GM12878 (cell line): Measurements from ENCODE around the gene ZNF805. TPM values are rescaled to one million over a fixed set of nuclear protein-coding genes. Genes with fewer than 3 reads are reported as not detected.
A peak's percentile ranks its signal among the peaks of the same experiment; 100 is the strongest.

ENCODE experiments used
- BHLHE40 ChIP-seq, 2 experiments: fragments of 450-650 bp in 1 of 2; IDR thresholded peaks; 2 replicates each; pipeline ENCODE4 v1.6.1; 2011 to 2017; ENCODE audit warnings: low read depth in 2 of 2, borderline replicate concordance in 1 of 2, improper control_type of control experiment in 1 of 2, low read length in 1 of 2, mild to moderate bottlenecking in 1 of 2
- CREB1 ChIP-seq: IDR thresholded peaks from 2 replicates; pipeline ENCODE4 v1.6.1; 2012; ENCODE audit warnings: low read depth, mild to moderate bottlenecking, inconsistent platforms
- ETV6 ChIP-seq, 2 experiments: fragments of 450-650 bp in 1 of 2; IDR thresholded peaks in 1 of 2; conservative IDR thresholded peaks in 1 of 2; 2 replicates each; pipeline ENCODE4 v1.6.1; 2014; ENCODE audit warnings: antibody characterized with exemption in 1 of 2, borderline replicate concordance in 1 of 2, low read depth in 1 of 2, mild to moderate bottlenecking in 1 of 2, moderate library complexity in 1 of 2
- EZH2 ChIP-seq: IDR thresholded peaks from 2 replicates; pipeline ENCODE4 v1.6.1; 2012; ENCODE audit warnings: low read depth, mild to moderate bottlenecking, control low read depth, inconsistent platforms, low read length, borderline replicate concordance; ENCODE audit not compliant: control insufficient read depth
- FOXK2 ChIP-seq: fragments of 450-650 bp; IDR thresholded peaks from 2 replicates; pipeline ENCODE4 v1.6.1; 2017; ENCODE audit warnings: mild to moderate bottlenecking, moderate library complexity
- FOXM1 ChIP-seq: IDR thresholded peaks from 2 replicates; pipeline ENCODE4 v1.6.1; 2012; ENCODE audit warnings: low read depth, mild to moderate bottlenecking, inconsistent platforms, low read length, moderate library complexity
- GABPA ChIP-seq: IDR thresholded peaks from 2 replicates; pipeline ENCODE4 v1.6.1; 2014; ENCODE audit warnings: antibody characterized with exemption, low read depth, mild to moderate bottlenecking, inconsistent platforms
- IKZF2 ChIP-seq, 2 experiments: fragments of 450-650 bp; IDR thresholded peaks; 2 replicates each; pipeline ENCODE4 v1.6.1; 2017; ENCODE audit warnings: mild to moderate bottlenecking in 2 of 2, moderate library complexity in 2 of 2
- IRF4 ChIP-seq: IDR thresholded peaks from 2 replicates; pipeline ENCODE4 v1.6.1; 2011; ENCODE audit warnings: low read depth, low read length
- MYC ChIP-seq: IDR thresholded peaks from 2 replicates; pipeline ENCODE4 v1.6.1; 2011; ENCODE audit warnings: mild to moderate bottlenecking, low read length, moderate library complexity, inconsistent platforms; ENCODE audit not compliant: insufficient read depth, insufficient replicate concordance, insufficient read length, severe bottlenecking
- NFIC ChIP-seq: IDR thresholded peaks from 2 replicates; pipeline ENCODE4 v1.6.1; 2012; ENCODE audit warnings: low read depth, mild to moderate bottlenecking, inconsistent platforms, low read length, moderate library complexity
- NRF1 ChIP-seq: conservative IDR thresholded peaks from 2 replicates; pipeline ENCODE4 v1.6.1; 2011; ENCODE audit warnings: mild to moderate bottlenecking, low read depth, low read length, improper control_type of control experiment
- PML ChIP-seq: IDR thresholded peaks from 2 replicates; pipeline ENCODE4 v1.6.1; 2012; ENCODE audit warnings: low read length, inconsistent platforms
- RFX5 ChIP-seq: IDR thresholded peaks from 2 replicates; pipeline ENCODE4 v1.6.1; 2011; ENCODE audit warnings: low read depth, low read length, improper control_type of control experiment
- RUNX3 ChIP-seq: IDR thresholded peaks from 2 replicates; pipeline ENCODE4 v1.6.1; 2012; ENCODE audit warnings: low read length, inconsistent platforms
- SP1 ChIP-seq: IDR thresholded peaks from one replicate; pipeline ENCODE4 v1.6.1; 2011; ENCODE audit warnings: low read depth, low read length
- SRF ChIP-seq, 2 experiments: IDR thresholded peaks; 2 replicates each; pipeline ENCODE4 v1.6.1; 2011; ENCODE audit warnings: low read depth in 2 of 2, low read length in 2 of 2, mild to moderate bottlenecking in 1 of 2, moderate library complexity in 1 of 2
- ZNF207 ChIP-seq: fragments of 450-650 bp; IDR thresholded peaks from 2 replicates; pipeline ENCODE4 v1.6.1; 2014; ENCODE audit warnings: antibody characterized with exemption, mild to moderate bottlenecking, borderline replicate concordance
- polyA plus RNA-seq, 11 experiments: library from polyadenylated mRNA; depleted of rRNA in 4 of 11; unstranded in 6 of 11; stranded (reverse) in 5 of 11; fragments of >200 nt; fragmentation: Nextera tagmentation in 4 of 11; fragmentation: Illumina TruSeq in 1 of 11; extraction: Ambion mirVana in 4 of 11; extraction: Trizol in 1 of 11; gene quantifications; 1 replicate in 1 of 11; 2 replicates in 10 of 11; pipeline versions ENCODE4 v1.2.1 to v1.2.3, GENCODE V29; 2011 to 2016; ENCODE audit warnings: inconsistent platforms in 2 of 11, missing spikeins in 2 of 11, low read depth in 1 of 11
- total RNA-seq, 4 experiments: library from RNA; depleted of rRNA in 3 of 4; stranded (reverse); fragments of >200 nt in 3 of 4; fragmentation: Illumina TruSeq in 1 of 4; extraction: Trizol in 1 of 4; gene quantifications; 2 replicates each; pipeline versions ENCODE4 v1.2.1 to v1.2.3, GENCODE V29; 2013 to 2021
- TF ChIP-seq, protein P1 (sequence below): fragments of 450-650 bp; formaldehyde crosslinking; IDR thresholded peaks from 2 replicates; pipeline ENCODE4 v1.5.0; 2022; ENCODE audit warnings: mild to moderate bottlenecking, missing genetic modification characterization
- TF ChIP-seq, protein P2 (sequence below): IDR thresholded peaks from 2 replicates; pipeline ENCODE4 v1.6.1; 2011; ENCODE audit warnings: borderline replicate concordance, low read depth, mild to moderate bottlenecking, moderate library complexity, mixed read lengths, low read length; ENCODE audit not compliant: insufficient read depth; ENCODE audit errors: extremely low read length
- TF ChIP-seq, protein P3 (sequence below): fragments of 450-650 bp; IDR thresholded peaks from 2 replicates; pipeline ENCODE4 v1.6.1; 2017; ENCODE audit warnings: mild to moderate bottlenecking, moderate library complexity

Gene ZNF805
- total and polyA plus RNA-seq, 10 of the 15 experiments (the other 5 are each of a cell fraction or from before 2014, with no cell fraction given) = 0.31 to 8.9 (median 2.3) TPM

DNA sequence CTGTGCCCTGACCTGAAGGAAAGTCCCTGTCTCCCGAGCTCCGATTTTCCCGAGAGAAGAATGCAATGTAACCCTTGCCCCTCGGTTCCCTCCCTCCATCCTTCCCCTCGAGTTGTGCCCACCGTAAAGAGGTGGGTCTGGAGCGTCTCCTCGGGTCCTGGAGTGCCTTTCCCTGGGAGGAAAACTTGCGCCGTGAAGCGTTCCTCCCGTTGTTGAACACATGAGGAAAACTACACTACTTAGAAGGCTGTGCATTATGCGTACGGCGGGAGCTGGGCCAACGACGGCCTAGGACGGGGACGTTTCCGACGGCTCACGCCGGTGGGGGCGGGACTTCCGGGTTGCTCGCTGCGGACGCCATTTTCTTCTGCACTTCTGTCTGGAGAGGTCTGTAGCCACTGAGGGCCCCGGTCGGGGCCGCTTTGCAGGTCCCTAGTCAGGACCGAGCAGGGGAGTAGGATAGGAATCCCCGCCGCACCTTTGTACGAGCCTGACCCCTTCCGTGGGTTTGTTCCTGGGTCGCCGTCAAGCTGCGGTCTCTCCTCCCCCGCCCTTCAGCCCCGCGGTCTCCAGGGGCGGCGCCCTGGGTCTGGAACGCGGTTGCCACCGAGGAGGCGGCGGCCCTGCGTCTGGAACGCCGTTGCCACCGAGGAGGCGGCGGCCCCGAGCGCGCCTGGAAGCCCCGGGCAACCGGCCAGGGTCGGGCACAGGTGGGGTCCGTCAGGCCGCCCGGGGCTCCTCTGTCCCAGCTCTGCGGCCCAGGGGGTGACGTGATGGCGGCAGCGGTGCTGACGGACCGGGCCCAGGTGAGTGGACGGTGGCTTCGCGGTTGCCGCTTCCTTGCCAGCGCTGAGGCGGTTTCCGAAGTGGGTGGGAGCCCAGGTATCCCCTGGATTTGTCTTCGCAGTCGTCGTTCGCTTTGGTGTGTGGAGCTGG, 49.0 kb upstream of the ZNF805 start, which contains the start of gene ZNF264 (continued):
- TF ChIP-seq GABPA = peak; percentile 90
- TF ChIP-seq RUNX3 = no peak; the same call in 1 of the 2 replicates
- TF ChIP-seq, protein P1, sequence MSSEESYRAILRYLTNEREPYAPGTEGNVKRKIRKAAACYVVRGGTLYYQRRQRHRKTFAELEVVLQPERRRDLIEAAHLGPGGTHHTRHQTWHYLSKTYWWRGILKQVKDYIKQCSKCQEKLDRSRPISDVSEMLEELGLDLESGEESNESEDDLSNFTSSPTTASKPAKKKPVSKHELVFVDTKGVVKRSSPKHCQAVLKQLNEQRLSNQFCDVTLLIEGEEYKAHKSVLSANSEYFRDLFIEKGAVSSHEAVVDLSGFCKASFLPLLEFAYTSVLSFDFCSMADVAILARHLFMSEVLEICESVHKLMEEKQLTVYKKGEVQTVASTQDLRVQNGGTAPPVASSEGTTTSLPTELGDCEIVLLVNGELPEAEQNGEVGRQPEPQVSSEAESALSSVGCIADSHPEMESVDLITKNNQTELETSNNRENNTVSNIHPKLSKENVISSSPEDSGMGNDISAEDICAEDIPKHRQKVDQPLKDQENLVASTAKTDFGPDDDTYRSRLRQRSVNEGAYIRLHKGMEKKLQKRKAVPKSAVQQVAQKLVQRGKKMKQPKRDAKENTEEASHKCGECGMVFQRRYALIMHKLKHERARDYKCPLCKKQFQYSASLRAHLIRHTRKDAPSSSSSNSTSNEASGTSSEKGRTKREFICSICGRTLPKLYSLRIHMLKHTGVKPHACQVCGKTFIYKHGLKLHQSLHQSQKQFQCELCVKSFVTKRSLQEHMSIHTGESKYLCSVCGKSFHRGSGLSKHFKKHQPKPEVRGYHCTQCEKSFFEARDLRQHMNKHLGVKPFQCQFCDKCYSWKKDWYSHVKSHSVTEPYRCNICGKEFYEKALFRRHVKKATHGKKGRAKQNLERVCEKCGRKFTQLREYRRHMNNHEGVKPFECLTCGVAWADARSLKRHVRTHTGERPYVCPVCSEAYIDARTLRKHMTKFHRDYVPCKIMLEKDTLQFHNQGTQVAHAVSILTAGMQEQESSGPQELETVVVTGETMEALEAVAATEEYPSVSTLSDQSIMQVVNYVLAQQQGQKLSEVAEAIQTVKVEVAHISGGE = no peak
- TF ChIP-seq MYC = no peak
- TF ChIP-seq NFIC = no peak
- no peak for TF ChIP-seq NRF1
- TF ChIP-seq EZH2 = no peak
- TF ChIP-seq FOXM1 = no peak
- TF ChIP-seq, protein P2, sequence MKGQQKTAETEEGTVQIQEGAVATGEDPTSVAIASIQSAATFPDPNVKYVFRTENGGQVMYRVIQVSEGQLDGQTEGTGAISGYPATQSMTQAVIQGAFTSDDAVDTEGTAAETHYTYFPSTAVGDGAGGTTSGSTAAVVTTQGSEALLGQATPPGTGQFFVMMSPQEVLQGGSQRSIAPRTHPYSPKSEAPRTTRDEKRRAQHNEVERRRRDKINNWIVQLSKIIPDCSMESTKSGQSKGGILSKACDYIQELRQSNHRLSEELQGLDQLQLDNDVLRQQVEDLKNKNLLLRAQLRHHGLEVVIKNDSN = no peak
- no peak for TF ChIP-seq CREB1
- 0 out of 2 replicates have a peak, but pooled peaks have one; percentile 47 for TF ChIP-seq ZNF207
- 0 out of 2 replicates have a peak, but pooled peaks have one; percentile 6 for TF ChIP-seq IRF4
- no peak for TF ChIP-seq SRF (IDR thresholded peaks at IDR 0.05; ENCODE audit: low read depth in 2 of 2, low read length in 2 of 2)
- no peak for TF ChIP-seq SP1
- no peak for TF ChIP-seq RFX5
- TF ChIP-seq ETV6 (conservative IDR thresholded peaks at IDR 0.05 in 1 of 2, IDR thresholded peaks at IDR 0.05 in 1 of 2; ENCODE audit: borderline replicate concordance in 1 of 2, low read depth in 1 of 2) = no peak
- TF ChIP-seq, protein P3, sequence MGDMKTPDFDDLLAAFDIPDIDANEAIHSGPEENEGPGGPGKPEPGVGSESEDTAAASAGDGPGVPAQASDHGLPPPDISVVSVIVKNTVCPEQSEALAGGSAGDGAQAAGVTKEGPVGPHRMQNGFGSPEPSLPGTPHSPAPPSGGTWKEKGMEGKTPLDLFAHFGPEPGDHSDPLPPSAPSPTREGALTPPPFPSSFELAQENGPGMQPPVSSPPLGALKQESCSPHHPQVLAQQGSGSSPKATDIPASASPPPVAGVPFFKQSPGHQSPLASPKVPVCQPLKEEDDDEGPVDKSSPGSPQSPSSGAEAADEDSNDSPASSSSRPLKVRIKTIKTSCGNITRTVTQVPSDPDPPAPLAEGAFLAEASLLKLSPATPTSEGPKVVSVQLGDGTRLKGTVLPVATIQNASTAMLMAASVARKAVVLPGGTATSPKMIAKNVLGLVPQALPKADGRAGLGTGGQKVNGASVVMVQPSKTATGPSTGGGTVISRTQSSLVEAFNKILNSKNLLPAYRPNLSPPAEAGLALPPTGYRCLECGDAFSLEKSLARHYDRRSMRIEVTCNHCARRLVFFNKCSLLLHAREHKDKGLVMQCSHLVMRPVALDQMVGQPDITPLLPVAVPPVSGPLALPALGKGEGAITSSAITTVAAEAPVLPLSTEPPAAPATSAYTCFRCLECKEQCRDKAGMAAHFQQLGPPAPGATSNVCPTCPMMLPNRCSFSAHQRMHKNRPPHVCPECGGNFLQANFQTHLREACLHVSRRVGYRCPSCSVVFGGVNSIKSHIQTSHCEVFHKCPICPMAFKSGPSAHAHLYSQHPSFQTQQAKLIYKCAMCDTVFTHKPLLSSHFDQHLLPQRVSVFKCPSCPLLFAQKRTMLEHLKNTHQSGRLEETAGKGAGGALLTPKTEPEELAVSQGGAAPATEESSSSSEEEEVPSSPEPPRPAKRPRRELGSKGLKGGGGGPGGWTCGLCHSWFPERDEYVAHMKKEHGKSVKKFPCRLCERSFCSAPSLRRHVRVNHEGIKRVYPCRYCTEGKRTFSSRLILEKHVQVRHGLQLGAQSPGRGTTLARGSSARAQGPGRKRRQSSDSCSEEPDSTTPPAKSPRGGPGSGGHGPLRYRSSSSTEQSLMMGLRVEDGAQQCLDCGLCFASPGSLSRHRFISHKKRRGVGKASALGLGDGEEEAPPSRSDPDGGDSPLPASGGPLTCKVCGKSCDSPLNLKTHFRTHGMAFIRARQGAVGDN = peak; percentile 76
- peak in 1 of 2 experiments; percentile 15; a peak in 2 of 4 replicates for TF ChIP-seq BHLHE40 (IDR thresholded peaks at IDR 0.05; ENCODE audit: borderline replicate concordance in 1 of 2, low read depth in 2 of 2, low read length in 1 of 2)
- TF ChIP-seq IKZF2 (IDR thresholded peaks at IDR 0.05) = peak in 1 of 2 experiments; percentile 40; a peak in 1 of 4 replicates
- TF ChIP-seq PML = no peak
- TF ChIP-seq FOXK2 = no peak
